Activated T-helper 9 cell treated with anti-CD3 and anti-CD28 coated beads, Interleukin-2, amount 50 U/mL, for 16 hours (primary cell): ENCODE data around the gene WDR49.

Experiments used
- DNase-seq: peaks from one replicate; pipeline ENCODE4 v3.0.0-alpha.2; 2020; ENCODE audit warnings: low read depth

WDR49 gene

DNA sequence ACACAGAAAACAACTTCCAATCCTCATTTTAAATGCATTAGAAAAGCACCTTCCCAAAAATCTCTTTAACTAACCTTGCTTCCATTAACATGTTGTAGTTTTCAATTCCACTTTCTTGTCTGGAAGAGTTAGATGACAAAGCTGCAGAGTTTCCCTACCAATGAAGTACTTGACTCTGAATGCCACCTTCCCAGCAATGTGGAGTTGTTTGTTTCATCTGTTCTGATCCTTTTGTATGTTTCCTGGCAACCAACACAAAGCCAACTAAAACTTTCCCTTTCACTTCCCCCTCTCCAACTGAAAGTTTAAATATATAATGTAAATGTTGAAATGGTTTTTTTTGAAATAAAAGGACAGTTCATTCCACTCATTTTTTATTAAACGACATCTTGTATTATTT lies at the start of gene WDR49:
Gene WDR49, minus strand, starts transcription at position 183 of the 400 bp plus-strand sequence. CDS start 517 bp downstream, outside the sequence.
- no peak for DNase-seq

DNA sequence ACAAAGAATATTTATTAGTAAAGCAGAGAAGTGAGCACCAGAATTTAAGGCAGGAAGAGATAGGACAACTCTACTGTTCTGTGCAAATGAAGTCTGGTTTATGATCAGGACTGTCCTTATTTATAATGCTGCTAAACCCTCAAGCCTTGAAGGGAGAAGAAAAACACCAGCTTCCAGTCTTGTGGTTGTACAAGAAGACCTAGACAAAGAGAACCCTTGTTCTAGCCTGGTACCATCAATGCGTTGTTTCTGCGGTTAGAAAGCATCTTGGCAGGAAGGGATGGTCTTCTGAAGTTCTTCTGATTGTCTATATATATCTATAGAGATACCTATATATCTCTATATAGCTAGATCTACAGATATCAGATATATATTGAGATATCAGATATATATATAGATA lies 47.2 kb upstream of the WDR49 start:
- DNase-seq = no peak

GRCh38 chr3:167700046-167700445 lies 46.3 kb upstream of the WDR49 start:
- DNase-seq = no peak

DNA sequence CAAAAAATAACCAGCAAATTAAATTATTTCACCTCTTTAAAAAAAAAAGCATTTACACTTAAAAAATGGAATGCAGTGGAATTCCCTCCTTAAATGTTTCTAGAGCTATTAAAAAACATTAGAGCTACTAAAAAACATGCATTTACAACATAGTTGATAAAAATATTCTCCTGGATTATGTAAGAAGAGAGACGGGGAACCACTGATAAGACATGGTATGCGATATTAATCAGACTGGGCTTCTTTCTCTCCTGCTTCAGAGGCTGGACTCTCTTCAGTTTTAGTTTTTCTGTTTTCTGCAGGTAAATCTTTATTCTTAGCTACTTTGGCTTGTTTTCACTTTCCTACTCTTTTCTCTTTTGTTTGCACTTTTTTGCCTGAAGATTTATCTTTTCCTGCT lies 40.4 kb upstream of the WDR49 start:
- no peak for DNase-seq

- no peak for DNase-seq
Measured at GRCh38 chr3:167691366-167691765, 37.6 kb upstream of the WDR49 start.

GRCh38 chr3:167684388-167684993 lies 30.7 kb upstream of the WDR49 start:
- DNase-seq = no peak

- no peak for DNase-seq
Measured at GRCh38 chr3:167679526-167679925, 25.8 kb upstream of the WDR49 start.

GRCh38 chr3:167675848-167676247 lies 22.1 kb upstream of the WDR49 start:
- no peak for DNase-seq

DNA sequence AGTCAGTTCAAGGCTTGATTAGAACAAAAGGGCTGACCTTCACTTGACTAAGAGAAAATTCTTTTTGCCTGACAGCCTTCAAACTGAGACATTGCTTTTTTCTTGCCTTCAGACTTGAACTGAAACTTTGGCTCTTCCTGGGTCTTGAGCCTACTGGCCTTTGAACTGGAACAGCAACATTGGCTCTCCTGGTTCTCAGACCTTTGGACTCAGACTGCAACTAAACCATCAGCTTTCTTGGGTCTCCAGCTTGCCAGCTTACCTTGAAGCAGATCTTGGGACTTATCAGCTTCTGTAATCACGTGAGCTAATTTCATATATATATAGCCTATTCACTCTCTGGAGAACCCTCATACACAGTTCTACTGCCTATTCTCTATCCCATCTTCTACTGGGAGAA lies 19.5 kb upstream of the WDR49 start:
- DNase-seq = no peak

DNA sequence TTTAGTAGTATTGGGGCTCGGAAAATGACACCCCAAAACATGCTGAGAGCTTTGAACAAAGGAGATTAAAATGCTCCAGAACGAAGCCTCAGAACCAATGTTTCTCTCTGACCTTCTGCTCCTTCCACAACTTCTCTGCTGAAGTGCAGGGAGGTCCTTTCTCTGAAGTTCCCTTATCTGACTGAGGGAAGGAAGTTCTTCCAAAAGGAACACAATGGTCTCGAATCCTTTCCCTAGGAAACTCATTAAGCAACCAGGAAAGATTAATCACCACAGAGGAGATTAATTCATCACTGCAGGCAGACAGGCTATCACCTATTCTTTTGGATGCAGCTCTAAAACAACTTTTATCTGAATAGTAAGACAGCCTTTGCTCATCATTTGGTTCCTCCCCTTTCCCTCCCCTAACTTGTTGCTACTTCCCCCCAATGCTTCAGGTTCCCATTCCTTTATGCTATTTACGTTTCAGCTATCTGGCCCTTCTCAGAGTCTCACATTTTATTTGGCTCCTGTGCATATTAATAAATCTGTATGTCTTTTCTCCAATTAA lies 18.2 kb upstream of the WDR49 start:
- no peak for DNase-seq

DNA sequence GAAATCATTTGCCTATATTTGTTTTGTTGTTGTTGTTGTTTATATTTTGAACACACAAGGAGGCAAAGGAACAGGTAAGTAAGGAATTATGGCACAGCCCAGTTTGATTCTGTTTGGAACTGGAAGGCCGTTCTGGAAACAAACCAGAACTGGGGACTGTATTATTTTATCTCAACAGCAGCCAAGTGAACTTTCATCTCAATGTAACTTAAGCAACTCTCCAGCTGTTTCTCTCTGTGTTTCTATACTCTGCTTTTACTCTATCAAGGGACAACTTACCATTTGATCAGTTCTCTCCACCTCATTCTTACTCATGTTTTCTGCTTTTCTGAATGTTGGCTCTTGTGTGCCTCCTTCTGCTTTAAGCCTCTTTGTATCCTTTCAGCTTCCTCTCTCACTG lies 16.0 kb upstream of the WDR49 start:
- DNase-seq = no peak

DNA sequence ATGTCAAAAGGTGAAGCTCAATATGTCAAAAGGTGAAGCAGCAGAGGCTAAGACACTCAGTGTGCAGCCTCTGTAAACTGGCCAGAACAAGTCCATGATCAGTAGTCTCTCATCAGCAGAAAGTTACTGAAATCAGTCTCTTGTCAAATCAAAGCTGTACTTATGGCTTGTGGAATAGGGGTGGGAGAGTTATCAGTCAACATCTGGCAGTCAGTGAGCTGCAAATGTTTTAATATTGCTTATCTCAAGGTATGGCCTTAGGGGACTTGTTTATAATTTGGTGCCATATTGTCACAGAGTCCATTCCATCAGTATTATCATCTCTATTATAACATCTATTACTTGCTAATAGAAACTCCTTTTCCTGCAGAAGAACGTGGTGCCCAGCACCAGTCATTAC lies 14.9 kb upstream of the WDR49 start:
- no peak for DNase-seq

DNA sequence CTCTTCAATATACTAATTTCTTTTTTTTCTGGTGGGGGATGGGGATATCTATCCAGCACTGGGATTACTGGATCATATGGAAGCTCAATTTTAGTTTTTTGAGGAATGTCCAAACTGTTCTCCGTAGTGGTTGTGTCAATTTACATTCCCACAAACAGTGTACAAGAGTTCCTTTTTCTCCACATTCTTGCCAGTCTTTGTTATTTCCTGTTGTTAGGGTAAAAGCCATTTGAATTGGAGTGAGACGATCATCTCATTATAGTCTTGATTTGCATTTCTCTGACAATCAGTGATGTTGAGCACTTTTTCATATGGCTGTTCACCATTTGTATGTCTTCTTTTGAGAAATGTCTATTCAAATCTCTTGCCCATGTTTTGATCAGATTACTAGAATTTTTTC lies 12.8 kb upstream of the WDR49 start:
- no peak for DNase-seq

DNA sequence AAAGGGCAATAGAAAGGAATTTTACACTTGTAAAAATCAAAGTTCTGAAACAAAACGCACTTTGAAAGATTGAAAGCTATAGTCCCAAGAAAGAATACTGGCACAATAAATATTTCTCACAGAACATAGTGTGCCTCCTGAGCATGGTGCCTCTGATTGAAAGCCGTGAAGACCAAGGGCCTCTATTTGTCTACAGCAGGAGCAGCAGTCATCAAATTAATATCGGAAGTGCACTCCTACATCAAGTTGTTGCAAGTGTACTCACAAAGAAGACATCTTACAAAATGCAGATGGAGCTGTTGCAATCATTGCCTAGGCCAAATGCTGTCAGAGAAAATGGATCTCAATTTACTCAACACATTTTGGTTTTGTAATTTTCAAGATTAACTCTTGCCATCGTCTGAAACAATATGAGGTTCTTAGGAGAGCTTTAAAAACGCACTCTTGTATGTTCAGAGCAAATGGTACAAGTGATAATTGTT lies 9.2 kb upstream of the WDR49 start:
- no peak for DNase-seq

DNA sequence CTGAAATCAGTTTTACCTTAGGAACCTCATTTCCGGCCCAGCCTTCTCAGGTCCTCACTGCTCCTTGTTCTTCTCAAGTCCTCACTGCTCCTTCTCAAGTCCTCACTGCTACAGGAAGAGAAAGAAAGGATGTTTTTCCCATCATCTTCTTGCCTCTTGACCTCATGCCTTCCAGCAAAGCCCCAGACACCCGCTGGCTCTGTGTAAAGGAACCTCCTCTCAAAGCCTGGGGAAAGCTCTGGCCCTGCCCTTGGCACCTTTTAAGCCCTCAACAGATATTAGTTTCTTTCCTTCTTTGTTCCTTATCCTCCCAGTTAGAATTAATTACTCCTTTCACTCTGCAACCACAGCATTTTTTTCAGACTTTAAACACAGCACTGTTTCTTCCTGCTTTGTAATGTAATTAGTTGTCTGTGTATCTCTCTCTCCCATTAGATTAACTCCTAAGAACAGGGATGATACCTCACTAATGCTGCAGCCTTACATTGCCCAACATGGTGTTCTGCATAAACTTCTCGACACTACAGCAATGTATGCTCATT lies 4.0 kb upstream of the WDR49 start:
- DNase-seq = no peak

DNA sequence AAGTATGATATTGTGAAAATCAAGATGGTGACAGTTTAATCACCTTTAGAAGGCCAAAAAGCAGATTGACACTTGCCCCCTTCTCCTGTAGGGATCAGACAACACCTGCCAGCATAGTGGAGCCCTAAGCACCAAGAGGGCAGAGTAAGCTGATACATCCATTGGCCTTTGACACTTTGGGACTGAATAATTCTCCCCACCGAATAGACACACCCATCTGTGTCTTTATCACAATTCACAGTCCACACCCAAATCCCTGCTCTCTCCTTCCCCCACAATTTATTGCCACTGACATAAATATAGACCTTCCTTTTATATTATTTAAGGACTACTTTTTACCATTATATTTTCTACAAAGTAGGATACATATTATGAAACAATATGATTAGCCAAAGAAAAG lies 3.1 kb upstream of the WDR49 start:
- DNase-seq = no peak

DNA sequence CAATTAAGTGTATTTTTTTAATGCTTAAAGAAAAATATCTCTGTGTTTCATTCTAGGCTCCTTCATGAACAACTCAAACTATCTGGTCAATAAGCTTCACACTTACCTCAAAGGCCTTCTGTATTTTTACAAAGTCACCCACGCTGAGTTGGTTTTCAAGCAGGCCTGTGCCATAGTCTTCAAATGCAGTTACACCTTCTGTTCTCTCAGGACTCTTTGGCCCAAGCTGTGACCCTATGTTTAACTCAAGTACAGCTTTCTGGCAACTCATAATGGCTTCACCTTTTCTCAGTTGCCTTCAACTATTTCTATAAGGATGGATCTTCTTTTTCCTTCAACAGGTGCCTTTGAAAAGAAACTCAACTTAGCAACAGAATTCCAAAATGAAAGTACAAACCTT lies 587 bp downstream of the WDR49 start:
- DNase-seq = no peak

- DNase-seq = no peak
Measured at GRCh38 chr3:167651826-167652225, 1.9 kb downstream of the WDR49 start.

DNA sequence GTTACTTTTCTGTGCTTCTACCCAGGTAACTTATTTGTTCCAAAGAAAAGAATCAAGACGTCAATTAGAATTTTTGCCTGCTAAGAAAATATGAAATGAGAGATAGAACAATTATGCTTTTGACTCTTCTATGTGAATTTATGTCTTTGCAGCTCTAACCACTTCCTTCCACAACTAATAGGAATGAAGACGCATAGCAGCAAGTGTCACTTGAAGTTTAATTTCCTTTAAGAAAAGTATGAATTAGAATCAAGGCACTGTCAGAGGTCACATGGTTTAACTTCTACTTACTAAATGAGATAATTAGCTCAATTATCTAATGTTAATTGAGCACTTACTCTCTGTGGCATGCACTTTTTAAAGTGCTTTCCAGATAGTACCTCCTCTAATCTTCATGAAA lies 3.3 kb downstream of the WDR49 start:
- no peak for DNase-seq

GRCh38 chr3:167649746-167650145 lies 4.0 kb downstream of the WDR49 start:
- no peak for DNase-seq

DNA sequence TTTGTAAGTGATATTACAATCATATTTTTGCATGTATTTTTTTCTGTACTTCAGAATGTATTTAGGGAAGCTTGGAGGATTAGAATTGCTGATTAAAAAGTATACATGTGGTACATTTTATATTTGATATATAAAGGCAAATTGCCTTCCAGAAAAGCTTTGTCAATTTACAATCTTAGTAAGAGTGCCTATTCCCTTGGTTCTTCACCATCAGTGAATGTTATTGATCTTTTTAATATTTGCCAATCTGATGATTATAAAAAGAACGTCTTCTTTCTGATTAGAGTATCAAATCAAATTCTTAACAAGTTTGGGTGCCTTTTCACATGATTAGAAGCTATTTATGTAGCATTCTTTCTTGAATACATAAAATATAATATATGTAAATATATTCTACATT lies 9.1 kb downstream of the WDR49 start:
- DNase-seq = no peak

DNA sequence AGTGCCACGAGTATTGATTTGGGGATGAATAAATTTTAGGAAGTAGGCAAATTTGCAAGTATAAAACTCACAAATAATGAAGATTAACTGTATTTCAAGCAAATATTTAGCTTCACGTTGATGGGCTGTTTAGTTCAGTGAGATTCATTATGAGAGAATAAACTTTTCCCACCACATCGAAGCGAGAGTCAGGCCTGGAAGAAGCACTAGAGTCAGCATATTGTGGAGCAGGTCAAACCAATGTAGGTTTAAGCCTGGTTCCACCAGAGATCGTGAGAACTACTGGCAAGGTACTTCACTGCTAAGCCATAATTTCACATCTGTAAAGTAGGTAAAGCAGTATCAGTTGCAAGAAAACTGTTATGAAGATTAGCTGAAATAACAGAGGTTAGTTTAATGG lies 22.3 kb downstream of the WDR49 start:
- DNase-seq = no peak

- DNase-seq = no peak
Measured at GRCh38 chr3:167626490-167626889, 27.3 kb downstream of the WDR49 start.

DNA sequence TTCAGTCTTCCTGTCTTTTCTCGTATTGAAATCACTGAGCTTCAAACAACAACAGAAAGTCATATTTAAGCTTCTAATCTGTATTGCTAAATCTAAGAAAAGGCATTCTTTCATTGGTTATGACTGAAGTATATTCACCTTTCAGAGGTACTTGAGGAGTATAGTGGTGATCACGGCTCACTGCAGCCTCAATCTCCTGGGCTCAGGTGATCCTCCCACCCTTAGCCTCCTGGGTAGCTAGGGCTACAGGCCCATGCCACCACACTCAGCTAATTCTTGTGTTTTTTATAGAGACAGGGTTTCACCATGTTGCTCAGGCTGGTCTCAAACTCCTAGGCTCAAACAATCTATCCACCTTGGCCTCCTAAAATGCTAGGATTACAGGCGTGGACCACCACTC lies 38.7 kb downstream of the WDR49 start:
- no peak for DNase-seq
